ENCODE data around the gene DLEC1. TPM values are rescaled to one million over a fixed set of nuclear protein-coding genes. Genes with fewer than 3 reads are reported as not detected.

Gene DLEC1
- total and polyA plus RNA-seq, 2 donors (not counting 1 experiment from before 2014, with no cell fraction given): 0.52 to 2.1 TPM

- Histone ChIP-seq H3K27me3 (replicated peaks in 1 of 4; ENCODE audit: control extremely low read depth in 1 of 4, control insufficient read depth in 3 of 4, insufficient read depth in 4 of 4, low read length in 3 of 4) (no peaks in the 10 kb centered on the region), H3K9ac (ENCODE audit: low read length) (no peak overlapping the region), H3K4me3 (ENCODE audit: control extremely low read depth in 1 of 5, extremely low read depth in 1 of 5, insufficient read depth in 1 of 5, low read depth in 2 of 5, low read length in 4 of 5) (no peak overlapping the region), H3K36me3 (replicated peaks in 1 of 2; ENCODE audit: control extremely low read depth in 1 of 2, control insufficient read depth in 1 of 2, extremely low read depth in 1 of 2, insufficient read depth in 2 of 2, low read length in 1 of 2) (no peaks in the 10 kb centered on the region), H2AFZ (ENCODE audit: insufficient read depth, low read depth, low read length, poor library complexity, severe bottlenecking) (no peak overlapping the region), H3K79me2 (ENCODE audit: control insufficient read depth, insufficient read depth, low read length) (no peaks in the 10 kb centered on the region), H3K9me3 (ENCODE audit: control extremely low read depth in 1 of 3, control insufficient read depth in 2 of 3, insufficient read depth in 1 of 3, low read length in 2 of 3) (peaks cover 0 to 1% (median 0%) of the 10 kb centered on the region in 3 donors), H4K20me1 (ENCODE audit: control insufficient read depth, insufficient read depth, low read length, poor library complexity, severe bottlenecking) (no peaks in the 10 kb centered on the region), H3K27ac (ENCODE audit: low read length in 2 of 2) (no peak overlapping the region), H3K4me1 (ENCODE audit: control insufficient read depth in 2 of 2, insufficient read depth in 2 of 2, low read length in 2 of 2) (peaks cover 13 to 28% of the 10 kb centered on the region in 2 donors), H3K4me2 (replicated peaks; ENCODE audit: low read depth, low read length, poor library complexity, severe bottlenecking) (no peak overlapping the region)
- no peak for TF ChIP-seq EZH2 (IDR thresholded peaks at IDR 0.05; ENCODE audit: borderline replicate concordance, insufficient read depth, low read depth, low read length, poor library complexity, severe bottlenecking)
- TF ChIP-seq CTCF (IDR thresholded peaks at IDR 0.05): no peak
- Mint-ChIP-seq H3K27ac (peak overlapping the region; percentile 37), H3K4me1 (peaks cover 35% of the 10 kb centered on the region), H3K4me3 (peak overlapping the region; percentile 19), H3K27me3 (no peaks in the 10 kb centered on the region), H3K9me3 (ENCODE audit: insufficient read depth) (no peaks in the 10 kb centered on the region)
- POLR2A ChIA-PET: interaction anchor here (0.6 kb wide), 1 partner anchor 61 kb away, joined by 4 read pairs; no protein-coding TSS in a partner anchor
- intact Hi-C loops (cut with micrococcal nuclease): no loop called here
- DNase-seq (no peak), ATAC-seq (ENCODE audit: low read depth) (no peak)
- CTCF ChIA-PET: interaction anchor here (1.0 to 2.2 kb wide), 3 partner anchors 8 to 18 kb away, joined by 5 to 9 read pairs (median 6); partner anchors contain the start of genes ACAA1 and OXSR1
- 64% methylated on average over 1 of the region's 2 CpGs for WGBS (ENCODE audit: insufficient coverage)
These were observed 115.7 kb downstream of the DLEC1 start for GRCh38 chr3:38154625-38155255.

GRCh38 chr3:38155825-38156224 lies 116.8 kb downstream of the DLEC1 start:
- Histone ChIP-seq H3K9me3 (ENCODE audit: control extremely low read depth in 1 of 3, control insufficient read depth in 2 of 3, insufficient read depth in 1 of 3, low read length in 2 of 3) (peaks cover 0 to 1% (median 0%) of the 10 kb centered on the region in 3 donors), H4K20me1 (ENCODE audit: control insufficient read depth, insufficient read depth, low read length, poor library complexity, severe bottlenecking) (no peaks in the 10 kb centered on the region), H3K4me1 (ENCODE audit: control insufficient read depth in 2 of 2, insufficient read depth in 2 of 2, low read length in 2 of 2) (peaks cover 11 to 24% of the 10 kb centered on the region in 2 donors), H2AFZ (ENCODE audit: insufficient read depth, low read depth, low read length, poor library complexity, severe bottlenecking) (no peak overlapping the region), H3K27me3 (replicated peaks in 1 of 4; ENCODE audit: control extremely low read depth in 1 of 4, control insufficient read depth in 3 of 4, insufficient read depth in 4 of 4, low read length in 3 of 4) (no peaks in the 10 kb centered on the region), H3K27ac (ENCODE audit: low read length in 2 of 2) (no peak overlapping the region), H3K79me2 (ENCODE audit: control insufficient read depth, insufficient read depth, low read length) (no peaks in the 10 kb centered on the region), H3K36me3 (replicated peaks in 1 of 2; ENCODE audit: control extremely low read depth in 1 of 2, control insufficient read depth in 1 of 2, extremely low read depth in 1 of 2, insufficient read depth in 2 of 2, low read length in 1 of 2) (no peaks in the 10 kb centered on the region), H3K9ac (ENCODE audit: low read length) (no peak overlapping the region), H3K4me2 (replicated peaks; ENCODE audit: low read depth, low read length, poor library complexity, severe bottlenecking) (no peak overlapping the region), H3K4me3 (ENCODE audit: control extremely low read depth in 1 of 5, extremely low read depth in 1 of 5, insufficient read depth in 1 of 5, low read depth in 2 of 5, low read length in 4 of 5) (no peak overlapping the region)
- Mint-ChIP-seq H3K4me1 (peaks cover 28% of the 10 kb centered on the region), H3K27ac (no peak overlapping the region), H3K4me3 (no peak overlapping the region), H3K9me3 (ENCODE audit: insufficient read depth) (no peaks in the 10 kb centered on the region), H3K27me3 (no peaks in the 10 kb centered on the region)
- WGBS (ENCODE audit: insufficient coverage): 100% methylated on average over 1 of the region's 2 CpGs
- ChIA-PET CTCF (interaction anchor here (2.2 kb wide), 1 partner anchor 9 kb away, joined by 9 read pairs; the partner anchor contains the start of gene OXSR1), POLR2A (no interaction called here)
- ATAC-seq (ENCODE audit: low read depth): no peak
- intact Hi-C loops (cut with micrococcal nuclease): no loop called here
- no peak for DNase-seq
- TF ChIP-seq CTCF (IDR thresholded peaks at IDR 0.05): no peak
- no peak for TF ChIP-seq EZH2 (IDR thresholded peaks at IDR 0.05; ENCODE audit: borderline replicate concordance, insufficient read depth, low read depth, low read length, poor library complexity, severe bottlenecking)

All from B cell (primary cell).